Frontal cortex (tissue), 4 donors: ENCODE measurements around the gene AP1S1. TPM values are rescaled to one million over a fixed set of nuclear protein-coding genes. Genes with fewer than 3 reads are reported as not detected.

Experiments
- DNase-seq, 2 donors: peaks; one replicate each; pipeline ENCODE4 v3.0.0; 2012; ENCODE audit warnings: low spot score in 2 of 2
- FAIRE-seq: peaks from 2 replicates; lab custom pipeline; 2012; peaks lifted over from hg19 to GRCh38; lab: Jason Lieb, UNC
- total RNA-seq: library from RNA; depleted of rRNA; stranded (reverse); fragments of >200 nt; gene quantifications from one replicate; pipeline ENCODE4 v1.2.3, GENCODE V29; 2014
- donor health status: control.
- donor health status: control.
- donor health status: control.

AP1S1 gene
- total RNA-seq, 1 donor from 2014 or later: 139 TPM

DNA sequence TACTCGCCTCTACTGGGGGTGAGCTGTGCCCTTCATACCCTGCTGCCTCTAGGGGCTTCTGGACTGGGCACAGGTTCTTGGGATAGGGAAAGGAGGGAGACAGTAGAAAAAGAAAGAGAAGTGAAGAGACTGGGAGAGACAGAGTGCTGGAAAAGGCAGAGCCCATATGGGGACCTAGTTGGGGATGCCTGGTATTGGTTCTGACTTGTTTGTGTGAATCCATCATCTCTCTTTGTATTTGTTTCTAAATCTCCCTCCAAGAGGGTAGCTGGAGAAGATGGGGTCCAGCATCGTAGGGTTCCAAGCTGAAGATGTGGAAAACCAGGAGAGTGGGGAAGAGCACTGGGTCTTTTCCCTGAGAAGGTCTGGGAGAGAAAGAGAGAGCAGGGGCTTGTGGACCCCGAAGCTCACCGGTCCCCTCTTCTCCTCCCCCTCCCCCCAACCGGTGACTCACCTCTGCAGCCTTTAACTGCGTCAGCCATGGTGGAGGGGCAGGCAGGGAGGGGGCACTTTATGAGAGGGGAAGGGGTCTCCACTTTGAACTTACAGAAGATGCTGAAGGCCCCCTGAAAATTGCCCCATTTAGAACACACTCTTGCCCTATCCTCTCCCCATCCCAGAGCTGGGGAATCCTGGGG is 14.3 kb downstream of the AP1S1 start:
- FAIRE-seq: no peak
- no peak for DNase-seq

- DNase-seq (peak in 1 of 2 donors; percentile 15), FAIRE-seq (no peak)
These were observed 15.0 kb downstream of the AP1S1 start for GRCh38 chr7:101169110-101169837.

DNA sequence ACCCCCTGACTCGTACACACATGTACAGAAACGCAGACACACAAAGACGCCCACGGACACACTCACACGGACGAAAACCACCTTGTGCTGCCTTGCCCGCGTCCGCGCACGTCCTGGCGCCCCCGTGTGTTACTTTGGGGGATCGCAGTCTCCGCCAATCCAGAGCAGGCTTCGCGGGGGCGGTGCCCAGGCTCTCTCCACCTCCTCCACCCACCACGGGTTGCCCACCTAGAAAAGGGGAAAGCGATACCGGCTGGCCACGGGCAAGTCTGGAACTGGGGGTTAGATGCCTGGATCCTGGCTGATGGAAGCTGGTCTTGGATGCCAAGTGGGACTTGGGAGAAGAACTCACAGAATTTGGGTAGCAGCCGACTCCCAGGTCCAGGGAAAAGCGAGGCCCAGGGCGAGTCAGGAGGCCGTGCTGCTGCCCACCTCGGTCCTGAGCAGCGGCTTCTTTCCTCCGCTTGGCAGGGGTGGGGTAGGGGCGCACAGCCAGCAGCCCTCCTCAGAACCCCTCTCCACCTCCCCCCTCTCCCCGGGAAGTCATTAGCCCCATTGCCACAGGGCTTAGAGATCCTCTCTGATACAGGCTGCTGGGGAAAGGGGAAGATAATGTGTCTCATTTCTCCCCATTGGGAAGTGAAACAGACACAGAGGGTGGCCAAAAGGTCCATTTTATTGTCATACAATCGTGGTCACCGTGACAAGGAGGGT is 15.7 kb downstream of the AP1S1 start:
- DNase-seq (peak; percentile 74 to 82), FAIRE-seq (no peak)

GRCh38 chr7:101170617-101171441 is 16.6 kb downstream of the AP1S1 start:
- DNase-seq: no peak

DNA sequence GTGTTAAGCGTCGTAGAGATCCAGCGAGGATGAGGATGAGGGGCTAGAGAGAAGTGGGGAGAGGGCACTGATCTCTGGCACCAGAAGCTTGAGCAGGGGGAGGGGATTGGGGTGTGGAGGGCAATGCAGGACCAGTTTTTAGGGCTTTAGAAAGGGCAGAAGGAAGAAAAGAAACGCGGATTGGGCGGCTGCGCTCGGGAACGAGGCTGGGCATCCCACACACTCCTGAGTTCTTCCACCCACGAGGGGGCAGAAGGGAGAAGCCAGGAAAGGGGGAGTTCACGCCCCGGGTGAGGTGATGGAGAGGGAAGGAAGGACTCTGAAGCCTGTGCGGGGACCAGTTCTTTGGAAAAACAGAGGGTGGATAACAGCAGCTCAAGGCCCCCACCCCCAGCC is 17.2 kb downstream of the AP1S1 start:
- no peak for FAIRE-seq
- DNase-seq: no peak

More at GRCh38 chr7:101170617-101171441, 16.6 kb downstream of the AP1S1 start:
- FAIRE-seq: no peak

DNA sequence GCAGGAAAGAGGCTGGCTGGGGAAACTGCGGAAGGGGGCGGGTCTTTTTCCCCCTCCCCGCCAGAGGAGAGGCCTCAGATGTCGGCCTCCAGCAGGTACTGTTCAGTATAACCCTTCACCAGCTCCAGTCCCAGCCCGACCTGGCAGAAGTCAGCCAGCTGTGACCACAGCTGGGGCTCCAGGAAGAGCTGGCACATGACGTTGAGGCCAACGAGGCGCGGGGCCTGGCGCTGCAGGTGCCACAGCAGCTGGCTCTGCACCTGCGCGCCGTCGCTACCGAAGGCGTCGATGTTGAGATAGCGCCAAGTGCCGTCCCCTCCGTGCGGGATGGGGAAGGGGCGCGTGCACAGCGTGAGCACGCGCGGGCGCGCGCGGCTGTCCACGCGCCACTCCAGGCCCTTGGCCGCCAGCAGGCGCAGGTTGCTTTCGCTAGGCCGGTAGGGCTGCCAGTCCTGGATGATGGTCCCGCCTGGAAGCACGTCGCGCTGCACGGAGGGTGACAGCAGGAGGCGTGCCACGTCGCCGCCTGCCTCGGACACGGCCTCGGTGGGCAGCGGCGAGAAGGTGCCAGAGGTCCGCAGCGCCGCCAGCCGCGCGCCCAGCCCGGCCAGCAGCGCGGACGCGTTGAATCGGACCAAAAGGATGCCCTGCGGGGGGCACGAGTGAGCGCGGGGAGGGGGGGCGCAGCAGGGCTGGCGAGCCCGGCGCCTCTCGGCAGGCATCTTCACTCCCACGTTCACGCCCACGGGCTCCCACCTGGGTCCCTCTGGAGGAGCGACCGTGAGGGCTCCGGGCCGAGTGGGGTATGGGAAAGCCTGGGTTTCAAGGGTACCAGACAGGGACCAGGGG is 18.0 kb downstream of the AP1S1 start:
- FAIRE-seq (no peak), DNase-seq (no peak)

DNA sequence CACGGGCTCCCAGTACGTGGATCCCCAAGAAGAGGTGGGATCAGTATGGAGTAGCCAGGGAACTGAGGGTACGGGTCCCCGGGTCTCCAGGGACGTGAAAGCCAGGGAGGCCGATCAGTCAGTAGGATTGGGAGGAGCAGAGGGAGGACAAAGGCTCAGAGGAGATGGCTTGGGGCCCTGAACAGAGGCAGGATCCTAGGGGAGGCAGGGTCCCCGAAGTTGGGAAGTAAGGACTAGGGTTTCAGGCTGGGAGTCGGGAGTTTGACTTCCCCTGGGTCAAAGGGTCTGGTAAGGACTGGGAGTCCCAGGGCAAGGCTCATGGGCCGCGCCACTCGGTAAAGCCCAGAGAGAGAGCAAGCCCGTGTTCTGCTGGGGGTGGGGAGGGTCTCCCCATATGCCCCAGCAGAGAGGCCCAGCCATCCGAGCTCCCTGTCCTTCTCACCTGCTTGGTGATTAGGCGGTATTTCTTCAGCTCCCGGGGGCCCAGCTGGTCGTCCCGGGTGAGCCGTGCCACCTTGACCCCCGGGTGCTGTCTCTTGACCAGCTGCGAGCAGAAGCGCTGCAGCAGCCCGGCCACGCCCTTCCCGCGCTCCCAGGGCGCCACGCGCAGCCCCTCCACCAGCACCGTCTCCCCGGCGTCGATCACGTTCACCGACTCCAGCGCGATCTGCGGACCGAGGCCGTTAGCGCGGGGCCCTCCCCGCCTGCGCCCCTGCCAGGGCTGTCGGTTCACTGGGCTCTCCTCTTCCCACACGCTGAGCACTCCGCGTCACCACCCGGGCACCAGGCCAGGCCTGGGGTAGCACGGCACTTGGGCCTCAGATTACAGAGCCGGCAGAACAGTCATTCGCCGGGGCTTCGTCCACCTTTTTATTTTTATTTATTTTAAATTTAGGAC is 18.8 kb downstream of the AP1S1 start:
- DNase-seq: no peak
- FAIRE-seq: no peak

GRCh38 chr7:101173752-101174244 is 19.5 kb downstream of the AP1S1 start:
- no peak for FAIRE-seq
- DNase-seq: no peak

DNA sequence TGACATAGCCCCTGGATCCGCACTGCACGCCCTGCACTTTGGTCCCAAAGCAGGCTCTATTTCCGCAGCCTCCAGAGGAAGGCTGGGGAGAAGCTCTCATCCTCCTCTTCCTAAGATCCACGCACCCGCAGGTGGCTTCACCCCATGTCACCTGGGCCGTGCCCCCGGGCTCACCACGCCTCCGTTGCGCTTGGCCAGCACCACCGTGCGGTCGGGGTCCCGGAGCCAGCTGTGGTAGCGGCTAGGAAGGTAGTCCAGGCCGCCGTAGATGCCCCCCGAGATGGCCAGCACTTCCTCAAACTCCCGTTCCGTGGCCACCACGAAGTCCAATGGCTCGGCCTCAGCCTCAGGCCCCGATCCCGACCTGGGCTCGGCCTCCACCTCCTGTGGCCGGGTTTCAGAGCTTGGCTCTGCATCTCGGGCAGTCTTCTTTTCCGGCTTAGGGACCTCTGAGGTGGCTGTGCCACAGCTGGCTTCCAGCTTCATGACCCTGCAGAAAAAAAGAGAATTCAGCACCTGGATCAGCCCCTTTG is 20.1 kb downstream of the AP1S1 start:
- DNase-seq: no peak

GRCh38 chr7:101175664-101176063 is 21.4 kb downstream of the AP1S1 start:
- DNase-seq (no peak), FAIRE-seq (no peak)

More for the DNA sequence above, 20.1 kb downstream of the AP1S1 start:
- FAIRE-seq: no peak

GRCh38 chr7:101177644-101178043 is 23.4 kb downstream of the AP1S1 start:
- DNase-seq (no peak), FAIRE-seq (no peak)

- no peak for DNase-seq
- FAIRE-seq: no peak
These were observed 24.8 kb downstream of the AP1S1 start for GRCh38 chr7:101179117-101179516.

DNA sequence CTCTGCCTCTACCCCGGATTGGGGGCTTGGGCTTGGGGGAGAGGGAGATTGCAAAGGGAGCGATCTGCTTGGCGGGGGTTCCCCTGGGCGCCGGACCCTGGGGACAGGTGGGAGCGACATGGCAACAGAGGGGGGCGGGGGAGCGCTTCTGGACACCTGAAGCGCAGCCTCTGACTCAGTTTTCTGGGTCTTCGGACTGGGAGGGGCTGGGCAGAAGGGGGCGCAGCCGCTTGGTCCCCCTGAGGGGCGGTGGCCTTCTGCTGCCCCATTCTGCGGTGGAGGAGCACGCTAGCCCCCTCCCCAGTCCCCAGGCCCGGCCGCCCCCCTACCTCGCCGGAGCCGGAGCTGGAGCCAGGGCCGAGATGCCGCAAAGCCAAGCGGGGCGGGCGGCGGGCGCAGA is 25.4 kb downstream of the AP1S1 start:
- DNase-seq (no peak), FAIRE-seq (no peak)

GRCh38 chr7:101180130-101180755 is 26.0 kb downstream of the AP1S1 start, which contains the start of gene NAT16:
TSS of gene NAT16 (minus strand) at chr7:101180293. CDS start at chr7:101174807, 5,486 bp downstream.
- DNase-seq (no peak), FAIRE-seq (no peak)

DNA sequence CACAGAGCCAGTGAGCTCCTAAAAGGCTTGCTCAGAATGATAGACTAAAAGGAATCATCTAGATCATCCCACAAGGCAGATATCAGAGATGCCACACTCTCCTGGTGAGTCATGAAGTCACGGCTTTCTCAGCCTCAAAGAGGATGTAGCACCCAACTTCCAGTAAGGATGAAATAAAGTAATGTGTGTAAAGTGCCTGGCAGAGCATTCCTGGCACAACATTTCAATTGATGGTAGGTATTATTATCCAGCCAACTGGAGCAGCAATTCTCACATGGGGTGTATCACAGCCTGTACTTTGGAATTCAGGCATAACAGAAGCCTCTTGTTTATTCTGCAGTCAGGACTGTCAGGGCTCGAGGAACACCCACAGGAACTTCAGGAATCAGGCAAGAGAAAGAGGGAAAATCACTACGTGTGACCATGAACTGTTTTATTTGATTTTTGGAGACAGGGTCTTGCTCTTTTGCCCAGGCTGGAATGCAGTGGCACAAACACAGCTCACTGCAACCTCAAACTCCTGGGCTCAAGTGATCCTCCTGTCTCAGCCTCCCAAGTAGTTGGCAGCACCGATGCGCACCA is 31.1 kb downstream of the AP1S1 start:
- FAIRE-seq: no peak
- no peak for DNase-seq

DNA sequence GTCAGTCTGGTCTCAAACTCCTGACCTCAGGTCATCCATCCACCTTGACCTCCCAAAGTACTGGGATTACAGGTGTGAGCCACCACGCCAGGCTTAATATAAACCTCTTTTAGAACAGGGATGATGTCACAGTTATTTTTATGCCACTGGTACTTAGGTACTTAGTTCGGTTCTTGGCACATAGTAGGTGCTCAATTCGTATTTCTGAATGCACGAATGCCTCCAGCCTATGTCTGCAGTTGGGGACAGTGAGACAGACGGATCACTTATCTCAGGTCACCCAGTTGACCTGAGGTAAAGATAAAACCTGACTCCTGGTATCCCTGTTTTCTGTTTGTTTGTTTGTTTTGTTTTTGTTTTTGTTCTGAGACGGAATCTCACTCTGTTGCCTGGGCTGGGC is 31.9 kb downstream of the AP1S1 start:
- FAIRE-seq (no peak), DNase-seq (no peak)
